Measurements from ENCODE around the gene PGLYRP2. TPM values are rescaled to one million over a fixed set of nuclear protein-coding genes. Genes with fewer than 3 reads are reported as not detected.

Gene PGLYRP2
- total and polyA plus RNA-seq, 12 donors, result not detected

DNA sequence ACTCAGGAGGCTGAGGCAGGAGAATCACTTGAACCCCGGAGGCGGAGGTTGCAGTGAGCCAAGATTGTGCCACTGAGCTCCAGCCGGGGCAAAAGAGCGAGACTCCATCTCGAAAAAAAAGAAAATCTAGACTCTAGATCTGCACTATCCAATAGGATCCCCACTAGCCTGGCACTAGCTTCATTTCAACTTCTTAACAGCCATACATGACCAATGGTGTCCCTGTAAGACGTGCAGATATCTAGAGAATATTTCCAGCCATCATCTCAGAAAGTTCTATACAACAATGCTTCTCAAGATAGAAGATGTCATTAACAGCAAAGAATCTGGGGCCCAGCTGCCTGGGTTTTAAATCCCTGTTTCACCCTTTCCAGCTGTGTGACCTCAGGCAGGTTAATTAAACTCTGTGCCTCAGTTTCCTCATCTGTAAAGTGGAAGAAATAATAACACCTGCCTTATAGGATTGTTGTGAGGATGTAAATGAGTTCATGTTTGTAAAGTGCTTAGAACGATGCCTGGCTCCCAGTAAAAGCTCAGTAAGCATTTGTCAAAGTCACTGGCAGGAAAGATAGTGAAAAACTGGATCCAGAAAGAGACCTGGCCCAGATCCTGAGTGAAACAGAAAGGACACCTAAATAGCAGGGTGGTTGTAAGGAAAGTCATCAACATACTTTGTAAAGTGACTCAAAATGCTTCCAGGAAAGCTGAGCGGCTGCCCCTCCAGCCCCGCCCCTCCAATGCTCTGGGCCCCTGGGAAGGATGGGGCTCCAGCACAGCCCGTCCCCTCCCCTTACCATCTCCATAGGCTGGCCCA is 43.1 kb downstream of the PGLYRP2 start:
- no peak overlapping the region for H3K4me3 ChIP-seq
- H3K4me1 ChIP-seq (replicated peaks in 1 of 2), result peaks cover 12 to 14% of the 10 kb centered on the region in 2 donors
- no peak overlapping the region for H3K27ac ChIP-seq
- no peaks in the 10 kb centered on the region for H3K9me3 ChIP-seq (replicated peaks in 1 of 3)
- TF ChIP-seq POLR2A (IDR thresholded peaks at IDR 0.05), result no peak
- TF ChIP-seq, protein P1, sequence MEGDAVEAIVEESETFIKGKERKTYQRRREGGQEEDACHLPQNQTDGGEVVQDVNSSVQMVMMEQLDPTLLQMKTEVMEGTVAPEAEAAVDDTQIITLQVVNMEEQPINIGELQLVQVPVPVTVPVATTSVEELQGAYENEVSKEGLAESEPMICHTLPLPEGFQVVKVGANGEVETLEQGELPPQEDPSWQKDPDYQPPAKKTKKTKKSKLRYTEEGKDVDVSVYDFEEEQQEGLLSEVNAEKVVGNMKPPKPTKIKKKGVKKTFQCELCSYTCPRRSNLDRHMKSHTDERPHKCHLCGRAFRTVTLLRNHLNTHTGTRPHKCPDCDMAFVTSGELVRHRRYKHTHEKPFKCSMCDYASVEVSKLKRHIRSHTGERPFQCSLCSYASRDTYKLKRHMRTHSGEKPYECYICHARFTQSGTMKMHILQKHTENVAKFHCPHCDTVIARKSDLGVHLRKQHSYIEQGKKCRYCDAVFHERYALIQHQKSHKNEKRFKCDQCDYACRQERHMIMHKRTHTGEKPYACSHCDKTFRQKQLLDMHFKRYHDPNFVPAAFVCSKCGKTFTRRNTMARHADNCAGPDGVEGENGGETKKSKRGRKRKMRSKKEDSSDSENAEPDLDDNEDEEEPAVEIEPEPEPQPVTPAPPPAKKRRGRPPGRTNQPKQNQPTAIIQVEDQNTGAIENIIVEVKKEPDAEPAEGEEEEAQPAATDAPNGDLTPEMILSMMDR (IDR thresholded peaks at IDR 0.05), result no peak
- no peak for DNase-seq
- H3K36me3 ChIP-seq (replicated peaks in 1 of 2), result no peaks in the 10 kb centered on the region
- no peaks in the 10 kb centered on the region for H3K27me3 ChIP-seq
- intact Hi-C loops (cut with DNase I), result no loop called here
- WGBS, 4 donors, result 79 to 89% (median 87%) methylated on average over 10 of the region's 10 CpGs

DNA sequence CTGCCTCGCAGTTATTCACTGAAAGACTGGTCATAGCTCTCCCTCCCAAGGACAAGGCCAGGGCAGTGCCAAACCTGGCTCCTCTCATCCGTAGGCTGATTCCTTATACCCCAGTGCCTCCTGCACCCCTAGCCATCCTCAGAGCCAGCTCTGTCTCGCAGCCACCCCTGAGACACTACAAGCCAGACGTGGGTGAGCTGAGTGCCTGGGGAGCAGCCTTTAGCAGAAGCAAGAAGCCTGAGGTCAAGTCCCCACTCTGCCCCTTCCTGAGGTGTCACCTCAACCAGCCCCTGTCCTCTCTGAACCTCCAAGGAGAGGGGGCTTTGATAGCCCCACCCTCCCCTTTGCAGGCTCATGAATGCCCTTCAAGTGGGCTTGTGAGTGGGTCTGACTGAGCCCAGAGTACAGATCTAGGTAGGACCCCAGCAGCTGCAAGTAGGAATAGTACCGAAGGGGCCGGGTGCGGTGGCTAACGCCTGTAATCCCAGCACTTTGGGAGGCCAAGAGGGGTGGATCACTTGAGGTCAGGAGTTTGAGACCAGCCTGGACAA is 45.7 kb downstream of the PGLYRP2 start:
- WGBS, 4 donors, result 52 to 67% (median 55%) methylated on average over 6 to 8 of the region's 8 CpGs
- DNase-seq, result no peak
- Histone ChIP-seq H3K27me3 (no peaks in the 10 kb centered on the region), H3K36me3 (replicated peaks in 1 of 2) (no peaks in the 10 kb centered on the region), H3K4me1 (replicated peaks in 1 of 2) (peaks cover 21 to 30% of the 10 kb centered on the region in 2 donors), H3K9me3 (replicated peaks in 1 of 3) (no peaks in the 10 kb centered on the region), H3K27ac (peak overlapping the region; percentile 77 to 97 (median 90)), H3K4me3 (peak overlapping the region in 2 of 4 donors; percentile 36 to 96)
- intact Hi-C loops (cut with DNase I), result no loop called here
- TF ChIP-seq, protein P1 (IDR thresholded peaks at IDR 0.05), result no peak
- no peak for TF ChIP-seq POLR2A (IDR thresholded peaks at IDR 0.05)

DNA sequence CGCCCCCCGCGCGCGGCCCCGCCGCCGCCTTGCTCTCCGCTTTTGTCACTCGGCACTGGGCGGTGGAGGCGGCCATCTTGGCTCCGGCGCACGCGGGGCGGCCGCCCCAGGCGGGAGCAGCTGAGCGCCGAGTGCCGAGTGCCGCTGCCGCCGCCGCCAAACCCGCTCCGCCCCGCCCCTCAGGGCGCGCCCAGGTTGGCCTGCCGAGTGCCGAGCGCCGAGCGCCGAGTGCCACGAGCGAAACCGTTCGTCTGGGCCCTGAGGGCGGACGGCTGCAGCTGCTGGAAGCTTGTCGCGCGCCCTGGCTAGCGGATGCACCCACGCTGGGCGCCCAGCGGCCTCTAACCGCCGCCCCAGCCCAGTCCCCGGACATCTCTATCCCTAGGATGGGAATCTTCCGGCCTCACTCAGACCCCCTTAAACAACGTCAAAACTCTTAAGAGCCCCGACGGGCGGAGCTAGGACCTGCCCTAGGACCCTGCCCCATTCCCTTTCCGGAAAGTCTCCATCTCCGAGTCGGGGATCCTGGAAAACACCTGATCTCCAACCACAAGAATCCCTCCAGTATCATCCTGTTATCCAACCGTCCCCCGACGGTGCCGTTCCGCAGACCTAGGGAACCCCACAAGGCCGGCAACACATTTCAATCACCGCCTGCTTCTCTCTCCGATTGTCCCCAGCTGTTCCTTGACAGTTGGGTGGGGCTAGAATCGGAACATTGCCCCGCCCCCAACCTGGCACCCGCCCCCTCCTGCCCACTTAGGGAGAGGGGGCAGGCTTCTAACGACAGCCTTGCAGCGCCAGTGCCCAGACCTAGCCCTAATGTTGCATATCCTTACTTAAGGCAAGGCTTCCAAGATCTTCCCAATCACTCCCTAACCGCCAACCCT is 46.4 kb downstream of the PGLYRP2 start:
- TF ChIP-seq, protein P1 (IDR thresholded peaks at IDR 0.05), result no peak
- peak; percentile 22 to 46 for TF ChIP-seq POLR2A (IDR thresholded peaks at IDR 0.05)
- Histone ChIP-seq H3K4me1 (replicated peaks in 1 of 2) (peaks cover 26 to 32% of the 10 kb centered on the region in 2 donors), H3K4me3 (peak overlapping the region; percentile 36 to 96 (median 64)), H3K27me3 (no peaks in the 10 kb centered on the region), H3K36me3 (replicated peaks in 1 of 2) (peaks cover 0 to 2% of the 10 kb centered on the region in 2 donors), H3K27ac (peak overlapping the region; percentile 77 to 97 (median 90)), H3K9me3 (replicated peaks in 1 of 3) (no peaks in the 10 kb centered on the region)
- peak; percentile 86 to 92 (median 91) for DNase-seq
- intact Hi-C loops (cut with DNase I), result no loop called here
- WGBS, 4 donors, result 0 to 1% (median 0%) methylated on average over 18 to 75 of the region's 75 CpGs

DNA sequence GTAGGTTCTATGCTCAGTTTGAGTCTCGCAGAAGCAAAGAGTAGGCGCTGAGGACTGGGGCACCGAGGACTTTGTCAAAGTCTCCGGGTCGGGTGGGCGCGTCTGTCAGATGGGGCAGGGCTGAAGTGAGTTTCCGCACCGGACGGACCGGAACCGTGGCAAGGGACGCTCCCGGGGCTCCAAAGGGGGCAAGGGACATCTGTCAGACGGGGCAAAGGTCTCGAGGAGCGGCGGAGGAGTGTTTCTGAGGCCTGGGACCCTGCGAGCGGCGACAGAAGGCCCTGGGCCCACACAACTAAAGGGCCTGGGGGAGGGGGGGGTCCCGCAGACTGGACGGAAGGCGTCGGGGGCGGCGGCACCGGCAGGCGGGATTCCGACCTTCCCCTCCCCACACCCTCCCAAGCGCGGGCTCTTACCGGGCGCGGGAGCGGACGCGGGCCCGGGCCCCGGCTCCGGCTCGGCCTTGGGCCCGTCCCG is 47.2 kb downstream of the PGLYRP2 start:
- Histone ChIP-seq H3K4me1 (replicated peaks in 1 of 2) (peaks cover 27 to 32% of the 10 kb centered on the region in 2 donors), H3K27ac (peak overlapping the region in 2 of 5 donors; percentile 30 to 97), H3K9me3 (replicated peaks in 1 of 3) (no peaks in the 10 kb centered on the region), H3K27me3 (no peaks in the 10 kb centered on the region), H3K4me3 (peak overlapping the region; percentile 5 to 96 (median 76)), H3K36me3 (replicated peaks in 1 of 2) (peaks cover 0 to 10% of the 10 kb centered on the region in 2 donors)
- DNase-seq, result no peak
- 0 to 3% (median 1%) methylated on average over 6 to 39 of the region's 44 CpGs for WGBS, 4 donors
- intact Hi-C loops (cut with DNase I), result no loop called here
- TF ChIP-seq POLR2A (IDR thresholded peaks at IDR 0.05), result no peak
- TF ChIP-seq, protein P1 (IDR thresholded peaks at IDR 0.05), result no peak

Measured in adrenal gland (tissue), 12 donors.